Activated CD4-positive, alpha-beta T cell treated with anti-CD3 and anti-CD28 coated beads for 4 hours (primary cell): ENCODE data around the gene FHOD3.

Experiments used
- DNase-seq, 2 donors: peaks; one replicate each; pipeline ENCODE4 v3.0.0-alpha.2; 2020

The FHOD3 gene

DNA sequence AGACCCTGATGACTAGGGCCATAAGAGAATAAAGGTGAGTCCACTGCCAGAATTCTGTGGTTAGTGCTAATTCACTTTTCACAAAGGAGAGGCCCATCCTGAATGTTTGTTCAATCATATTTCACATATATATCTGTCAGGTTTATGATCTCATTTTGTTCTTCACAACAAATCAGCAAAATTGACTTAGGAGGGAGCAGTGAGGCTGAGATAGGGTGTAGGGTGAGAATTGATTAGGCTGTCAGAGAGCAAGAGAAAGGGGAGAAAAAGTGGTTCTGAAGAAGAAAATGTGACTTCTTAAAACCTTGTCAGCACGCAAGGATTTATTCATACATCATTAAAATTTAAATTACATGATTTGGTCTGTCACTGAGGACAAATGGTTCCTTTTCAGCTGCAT, 117.7 kb downstream of the FHOD3 start:
- no peak for DNase-seq

GRCh38 chr18:36415625-36416024, 118.1 kb downstream of the FHOD3 start:
- DNase-seq = no peak

DNA sequence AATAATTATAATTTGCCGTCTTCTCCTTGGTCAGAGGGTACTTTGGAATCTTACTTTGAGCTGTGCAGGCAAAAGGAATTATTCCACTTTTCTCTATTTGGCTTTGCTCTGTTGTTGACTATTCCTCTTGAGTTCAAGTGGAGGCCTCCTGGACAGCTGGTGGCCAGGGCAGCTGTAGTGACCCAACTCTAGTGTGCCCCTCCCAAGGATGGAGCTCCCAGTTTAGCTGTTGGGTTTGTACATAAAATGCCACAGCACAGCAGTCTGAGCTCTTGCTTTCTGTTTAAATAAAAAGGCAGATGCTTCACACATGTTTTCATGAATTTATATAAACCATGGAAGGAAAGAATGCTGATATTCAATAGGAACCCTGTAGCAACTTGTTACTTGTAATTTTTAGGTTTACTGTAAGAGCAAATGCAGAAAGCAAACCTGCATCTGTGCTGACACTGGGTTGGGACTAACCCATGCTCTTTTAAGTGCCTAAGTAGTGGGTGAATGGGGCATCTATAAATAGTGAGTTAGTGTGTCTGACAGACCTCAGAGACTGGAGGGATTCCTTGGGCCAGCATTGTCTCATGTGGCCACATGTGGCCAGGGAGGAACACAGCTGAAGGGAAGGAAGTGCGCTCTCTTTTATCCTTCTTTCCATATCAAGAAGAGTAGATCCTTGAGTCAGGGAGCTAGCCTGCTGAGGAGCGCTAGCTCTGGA, 121.8 kb downstream of the FHOD3 start:
- DNase-seq = no peak

- no peak for DNase-seq
Measured at GRCh38 chr18:36419900-36420531, 122.5 kb downstream of the FHOD3 start.

DNA sequence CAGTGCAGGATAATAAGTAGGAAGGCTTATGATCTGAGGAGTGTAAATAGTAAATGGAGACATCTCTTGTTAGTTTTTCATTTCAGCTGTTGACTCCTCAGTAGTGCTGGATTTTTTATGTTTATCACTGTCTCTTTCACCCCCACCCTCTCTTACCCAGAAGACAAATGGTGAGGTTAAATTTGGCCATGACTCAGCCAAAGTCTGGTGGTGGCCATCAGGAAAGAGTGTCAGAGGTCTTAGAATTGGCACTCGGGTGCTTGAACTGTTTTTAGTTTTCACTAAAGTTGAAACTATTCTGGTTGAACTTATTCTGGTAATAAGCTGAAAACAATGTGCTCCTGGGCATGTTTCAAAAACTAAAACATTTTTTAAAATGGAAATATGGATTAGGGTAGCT, 123.3 kb downstream of the FHOD3 start:
- no peak for DNase-seq

GRCh38 chr18:36424741-36425142, 127.2 kb downstream of the FHOD3 start:
- DNase-seq = no peak

DNA sequence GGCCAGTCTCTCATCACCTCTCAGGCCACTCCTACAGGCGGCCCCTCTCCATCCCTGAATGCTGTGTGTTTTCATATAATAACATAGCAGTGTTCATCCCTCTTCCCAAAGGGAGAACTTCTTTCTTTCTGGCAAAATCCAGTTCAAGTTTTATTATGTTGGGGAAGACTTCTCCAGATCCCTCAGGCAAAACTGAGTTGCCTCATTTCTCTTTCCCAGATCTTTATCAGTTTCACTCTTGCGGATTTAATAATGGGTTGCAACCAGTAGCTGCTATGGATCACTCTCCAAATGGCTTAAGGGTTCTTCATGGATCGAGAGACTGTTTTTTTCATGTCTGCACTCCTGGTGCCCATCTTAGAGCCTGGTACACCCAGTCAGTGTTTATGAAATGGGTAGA, 129.9 kb downstream of the FHOD3 start:
- no peak for DNase-seq

GRCh38 chr18:36427831-36428230, 130.3 kb downstream of the FHOD3 start:
- DNase-seq = no peak

GRCh38 chr18:36428431-36429029, 131.0 kb downstream of the FHOD3 start:
- DNase-seq = no peak

GRCh38 chr18:36432880-36433555, 135.5 kb downstream of the FHOD3 start:
- no peak for DNase-seq

- DNase-seq = no peak
Measured at GRCh38 chr18:36436387-36436786, 138.9 kb downstream of the FHOD3 start.

- no peak for DNase-seq
Measured at GRCh38 chr18:36440614-36441013, 143.1 kb downstream of the FHOD3 start.

DNA sequence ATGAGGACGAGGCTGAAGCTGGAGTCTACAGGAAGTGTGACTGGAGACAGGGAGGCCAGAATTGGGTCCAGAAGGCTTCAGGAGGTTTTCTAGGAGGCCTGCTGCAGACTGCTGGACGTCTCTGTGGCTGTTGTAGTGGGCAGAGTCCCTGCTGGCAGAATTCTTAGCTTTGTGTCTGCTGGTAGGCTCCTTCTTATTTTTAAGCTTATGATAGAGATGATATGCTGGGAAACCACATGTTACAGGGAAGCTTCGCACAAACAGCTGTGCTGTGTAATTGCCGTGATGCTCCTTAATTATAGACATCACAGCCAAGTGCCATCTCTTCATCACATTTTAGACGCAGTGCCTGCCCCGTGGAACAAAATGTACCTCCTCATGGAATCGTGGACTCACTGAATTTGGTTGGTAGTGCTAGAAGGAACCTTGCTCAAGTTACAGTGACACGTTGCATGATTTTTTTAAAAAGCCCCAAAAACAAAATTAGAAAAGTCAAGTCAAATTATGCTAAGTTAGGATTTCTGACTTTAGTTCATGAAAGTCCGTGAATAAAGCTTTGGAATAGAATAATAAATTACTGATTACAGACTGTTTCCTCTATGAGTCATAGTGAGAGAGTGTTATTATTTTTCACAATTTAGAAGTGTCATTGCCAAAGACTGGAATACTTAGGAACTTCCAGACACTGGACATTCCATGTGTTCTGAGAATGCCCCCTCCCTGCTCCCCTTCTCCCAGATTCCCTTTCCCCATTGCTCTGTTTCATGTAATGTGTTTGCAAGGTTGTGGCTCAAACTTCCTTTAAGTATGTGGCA, 144.1 kb downstream of the FHOD3 start:
- DNase-seq = no peak

DNA sequence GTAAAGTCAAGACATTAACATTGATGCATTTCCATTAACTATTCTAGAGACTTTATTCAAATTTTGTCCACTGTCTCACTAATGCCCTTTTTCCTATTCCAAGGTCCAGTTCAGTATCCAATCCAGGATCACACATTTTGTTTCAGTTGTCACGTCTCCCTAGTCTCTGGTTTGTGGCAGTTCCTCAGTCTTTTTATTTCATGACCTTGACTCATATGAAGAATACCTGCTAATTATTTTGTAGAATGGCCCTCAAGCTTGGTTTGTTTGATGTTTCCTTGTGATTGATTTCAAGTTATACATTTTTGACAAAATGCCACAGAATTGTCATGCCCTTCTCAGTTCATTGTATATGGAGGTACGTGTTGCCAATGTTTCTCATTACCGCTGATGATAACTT, 145.2 kb downstream of the FHOD3 start:
- no peak for DNase-seq

- DNase-seq = no peak
Measured at GRCh38 chr18:36446059-36446458, 148.5 kb downstream of the FHOD3 start.

DNA sequence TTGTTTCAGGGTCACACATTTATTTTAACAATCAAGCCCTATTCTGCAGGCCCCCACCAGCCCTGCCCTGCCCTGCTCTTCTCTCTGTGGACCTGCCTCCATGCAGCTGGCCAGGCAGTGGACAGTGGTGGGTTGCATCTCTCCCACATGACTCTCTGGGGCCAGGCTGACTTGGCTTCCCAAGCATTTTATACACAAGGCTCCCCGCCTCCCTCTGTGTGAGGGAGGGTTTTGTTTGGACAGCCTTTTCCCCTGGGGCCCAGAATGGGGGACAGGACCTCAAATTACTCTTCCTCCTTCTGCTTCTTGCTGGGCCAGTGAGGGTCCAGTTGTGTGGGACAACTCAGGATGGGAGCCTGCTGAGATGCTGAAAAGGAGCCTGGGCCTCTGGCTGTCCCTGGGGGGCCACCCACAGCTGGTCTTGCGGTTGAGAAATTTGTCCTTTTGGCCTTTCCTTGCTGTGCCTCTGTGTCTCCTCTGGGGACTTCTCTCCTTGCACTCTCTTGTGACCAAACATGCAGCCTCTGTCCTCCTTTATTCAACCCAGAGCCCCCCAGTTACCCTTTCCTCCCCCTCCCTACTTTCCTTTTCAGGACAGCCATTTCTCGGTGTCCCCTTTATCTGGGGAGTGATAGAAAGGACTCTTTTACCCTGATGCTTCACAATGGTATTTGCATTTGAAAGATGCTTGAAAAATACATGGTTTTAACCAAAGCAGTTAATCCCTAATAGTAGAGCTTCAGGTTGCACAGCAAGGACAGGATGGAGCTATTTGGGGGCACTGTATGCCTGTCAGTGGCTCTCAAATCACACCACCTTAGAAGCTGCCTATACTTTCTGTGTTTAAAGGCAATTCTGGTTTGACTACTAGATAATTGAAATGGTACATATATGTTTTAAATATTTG, 151.1 kb downstream of the FHOD3 start:
- no peak for DNase-seq

DNA sequence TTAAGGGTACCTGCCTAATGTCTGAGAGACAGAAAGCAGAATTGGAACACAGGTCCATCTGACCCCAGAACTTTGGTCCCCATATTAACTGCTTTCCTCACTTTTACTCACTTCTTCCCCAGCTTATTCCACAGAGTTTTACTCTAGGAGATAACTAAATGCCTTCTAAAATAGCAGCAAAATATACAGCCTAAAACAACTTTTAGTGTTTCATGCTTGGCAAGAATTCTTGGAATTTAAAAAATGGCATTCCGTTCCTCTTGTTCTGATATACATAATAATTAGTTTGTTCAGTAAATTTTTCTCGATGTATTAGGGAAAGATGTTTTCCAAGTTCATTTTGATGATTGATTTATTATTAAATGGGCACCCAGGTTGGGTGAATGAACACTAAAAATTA, 151.9 kb downstream of the FHOD3 start:
- no peak for DNase-seq

DNA sequence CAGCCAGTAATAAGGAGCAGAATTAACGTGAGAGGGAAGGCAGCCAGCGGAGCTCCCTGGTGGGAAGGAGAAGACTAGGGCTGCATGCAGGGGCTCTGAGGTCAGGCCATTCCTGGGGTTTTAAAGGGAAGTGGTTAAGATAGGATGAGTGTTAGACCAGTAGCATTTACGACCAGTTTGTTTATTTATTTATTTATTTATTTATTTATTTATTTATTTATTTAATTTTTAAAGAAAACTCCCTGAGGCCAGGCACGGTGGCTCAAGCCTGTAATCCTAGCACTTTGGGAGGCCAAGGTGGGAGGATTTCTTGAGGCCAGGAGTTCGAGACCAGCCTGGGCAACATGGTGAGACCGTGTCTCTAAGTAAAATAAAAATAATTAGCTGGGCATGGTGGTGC, 152.8 kb downstream of the FHOD3 start:
- no peak for DNase-seq

GRCh38 chr18:36451454-36452251, 154.1 kb downstream of the FHOD3 start:
- DNase-seq = no peak

DNA sequence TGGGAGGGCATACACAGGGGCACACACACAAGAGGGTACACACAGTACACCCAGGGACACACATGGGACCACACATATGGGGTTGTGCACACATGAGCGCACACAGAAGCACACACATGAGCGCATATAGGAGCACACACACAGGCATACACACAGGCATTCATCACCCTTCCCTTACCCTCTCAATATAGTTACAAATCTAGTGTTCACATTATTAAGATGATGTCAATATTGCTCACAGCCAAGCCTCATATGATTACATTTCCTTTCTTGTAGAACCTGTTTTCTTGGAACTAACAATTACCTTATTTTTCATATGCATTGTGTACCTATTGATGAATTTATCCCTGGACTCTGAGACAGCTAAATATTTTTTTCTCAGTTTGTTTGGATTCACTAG, 156.7 kb downstream of the FHOD3 start:
- DNase-seq = no peak

DNA sequence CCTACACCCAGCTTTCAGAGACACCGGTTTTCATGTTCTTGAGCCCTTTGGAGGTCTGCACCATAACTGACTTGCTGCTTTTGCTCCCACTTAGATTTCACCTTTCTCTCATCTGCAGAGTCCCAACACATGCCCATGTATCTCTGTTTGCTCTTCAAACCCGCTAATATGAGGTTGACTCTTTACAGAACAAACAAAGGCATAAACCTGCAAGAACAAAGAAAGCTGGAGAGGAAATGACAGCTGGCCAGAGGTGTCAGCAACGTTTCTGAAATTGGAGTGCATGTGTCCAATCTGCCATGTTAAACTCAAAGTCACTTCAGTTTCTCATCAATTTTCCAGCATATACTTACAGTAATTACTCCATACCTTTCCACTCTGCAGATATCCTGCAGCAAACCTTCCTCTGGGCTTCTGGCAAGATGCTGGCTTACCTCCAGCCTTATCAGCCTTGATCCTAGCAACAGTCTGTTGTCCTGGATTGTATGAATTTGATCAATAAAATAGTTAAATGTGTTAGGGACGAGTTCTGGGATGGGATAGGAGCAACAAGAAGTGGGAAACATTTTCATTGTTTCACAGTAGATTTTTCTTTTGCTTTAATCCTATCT, 157.4 kb downstream of the FHOD3 start:
- no peak for DNase-seq
